Upper lobe of right lung (tissue), 1 donor: ENCODE data around the gene MXRA7. TPM values are rescaled to one million over a fixed set of nuclear protein-coding genes. Genes with fewer than 3 reads are reported as not detected.

Experiments
- ATAC-seq: fragments of 200-7000 bp; cut with Tn5 transposase; one replicate; pipeline ENCODE4 v1.9.1; 2020; ENCODE audit warnings: mild to moderate bottlenecking, moderate library complexity
- DNase-seq: peaks from one replicate; pipeline ENCODE4 v3.0.0-alpha.2; 2020
- H3K27ac ChIP-seq: fragments of 200-600 bp; one replicate; pipeline ENCODE4 v1.8.0; 2022
- H3K27me3 ChIP-seq: fragments of 200-600 bp; one replicate; pipeline ENCODE4 v1.8.0; 2022; ENCODE audit warnings: mild to moderate bottlenecking
- H3K36me3 ChIP-seq: fragments of 200-600 bp; one replicate; pipeline ENCODE4 v1.8.0; 2022
- H3K4me1 ChIP-seq: fragments of 200-600 bp; one replicate; pipeline ENCODE4 v1.8.0; 2022
- H3K4me3 ChIP-seq: fragments of 200-600 bp; one replicate; pipeline ENCODE4 v1.8.0; 2022; ENCODE audit warnings: mild to moderate bottlenecking
- H3K9me3 ChIP-seq: fragments of 200-600 bp; one replicate; pipeline ENCODE4 v1.8.0; 2022
- CTCF ChIP-seq: fragments of 200-600 bp; IDR thresholded peaks from one replicate; pipeline ENCODE4 v1.8.0; 2022; ENCODE audit warnings: antibody characterized with exemption
- intact Hi-C: fragments of 100-400 bp; cut with DNase I; formaldehyde crosslinking; loops from one replicate; pipeline ENCODE4 v1.11.0; 2022
- long read RNA-seq: library from polyadenylated mRNA; unstranded; transcript quantifications from one replicate; pipeline ENCODE4 v2.0.0, GENCODE V29; 2021
- total RNA-seq: library from RNA; stranded (reverse); fragmentation: NEBNext Ultra II Directional; extraction: Animal tissue kit (Norgen Biotek cat#: 25700); gene quantifications from one replicate; pipeline ENCODE4 v1.2.1, GENCODE V29; 2021
- donor health status: DM: no; HTN: yes; CAD: no; lungs with severe emphysema.

MXRA7 gene
- total RNA-seq, result 159 TPM
- long read RNA-seq, full-length matches to known transcripts, result 760 of 795 reads
- long read RNA-seq, partial matches to known transcripts, result 9 of 795 reads
- long read RNA-seq, other reads (novel, unspliced or antisense), result 26 of 795 reads

GRCh38 chr17:76710863-76711611, at the start of gene MXRA7:
MXRA7 (minus strand) TSS chr17:76710965; CDS start chr17:76710946, 19 bp downstream.
- H3K4me1 ChIP-seq, result peaks cover 46% of the 10 kb centered on the region
- intact Hi-C loops, result no loop called here

GRCh38 chr17:76758570-76758969, 47.8 kb upstream of the MXRA7 start:
- Histone ChIP-seq H3K4me3 (no peak overlapping the region), H3K9me3 (no peaks in the 10 kb centered on the region), H3K4me1 (no peaks in the 10 kb centered on the region), H3K27me3 (no peaks in the 10 kb centered on the region), H3K36me3 (peaks cover 33% of the 10 kb centered on the region), H3K27ac (no peak overlapping the region)
- intact Hi-C loops, result no loop called here
- no peak for DNase-seq
- TF ChIP-seq CTCF, result no peak
- no peak for ATAC-seq

More at GRCh38 chr17:76710863-76711611, at the start of gene MXRA7:
- TF ChIP-seq CTCF, result no peak
- no peaks in the 10 kb centered on the region for H3K27me3 ChIP-seq
- ATAC-seq (peak; percentile 86), DNase-seq (peak; percentile 87)
- H3K9me3 ChIP-seq, result no peaks in the 10 kb centered on the region
- H3K27ac ChIP-seq, result peak within 1 kb of the TSS; percentile 84
- peaks cover 31% of the 10 kb centered on the region for H3K36me3 ChIP-seq
- peak within 1 kb of the TSS; percentile 75 for H3K4me3 ChIP-seq

GRCh38 chr17:76757256-76757655, 46.5 kb upstream of the MXRA7 start:
- no peak for DNase-seq
- Histone ChIP-seq H3K36me3 (peaks cover 33% of the 10 kb centered on the region), H3K9me3 (no peaks in the 10 kb centered on the region), H3K4me1 (no peaks in the 10 kb centered on the region), H3K27me3 (no peaks in the 10 kb centered on the region), H3K4me3 (no peak overlapping the region), H3K27ac (no peak overlapping the region)
- intact Hi-C loops, result no loop called here
- no peak for TF ChIP-seq CTCF
- no peak for ATAC-seq

GRCh38 chr17:76755285-76755684, 44.5 kb upstream of the MXRA7 start:
- no peaks in the 10 kb centered on the region for H3K9me3 ChIP-seq
- H3K27ac ChIP-seq, result no peak overlapping the region
- ATAC-seq (no peak), DNase-seq (no peak)
- no peak for TF ChIP-seq CTCF
- no peak overlapping the region for H3K4me3 ChIP-seq
- no peaks in the 10 kb centered on the region for H3K27me3 ChIP-seq
- no peaks in the 10 kb centered on the region for H3K4me1 ChIP-seq
- intact Hi-C loops, result no loop called here
- H3K36me3 ChIP-seq, result peaks cover 33% of the 10 kb centered on the region

- Histone ChIP-seq H3K4me1 (no peaks in the 10 kb centered on the region), H3K4me3 (no peak overlapping the region), H3K36me3 (peaks cover 33% of the 10 kb centered on the region), H3K27me3 (no peaks in the 10 kb centered on the region), H3K27ac (peak overlapping the region; percentile 0), H3K9me3 (no peaks in the 10 kb centered on the region)
- intact Hi-C loops, result no loop called here
- DNase-seq (no peak), ATAC-seq (no peak)
- no peak for TF ChIP-seq CTCF
These were observed 42.5 kb upstream of the MXRA7 start for GRCh38 chr17:76753061-76753961.
